Fibroblast of villous mesenchyme (primary cell): Measurements from ENCODE around the gene SLC25A1. TPM values are rescaled to one million over a fixed set of nuclear protein-coding genes. Genes with fewer than 3 reads are reported as not detected.

Experiments used
- DNase-seq: peaks from one replicate; pipeline ENCODE4 v3.0.0-alpha.2; 2010; ENCODE audit warnings: low read depth
- H3K4me3 ChIP-seq: 2 replicates; pipeline ENCODE4 v1.5.1; 2011; ENCODE audit warnings: low read depth, mild to moderate bottlenecking, low read length
- total RNA-seq: library from RNA; depleted of rRNA; stranded (reverse); fragments of >200 nt; gene quantifications from 2 replicates; pipeline ENCODE4 v1.2.3, GENCODE V29; 2012
- TF ChIP-seq, protein P1 (sequence below): IDR thresholded peaks from 2 replicates; pipeline ENCODE4 v1.5.1; 2012; ENCODE audit warnings: low read depth, mild to moderate bottlenecking, low read length; ENCODE audit not compliant: insufficient read depth

Gene SLC25A1
- total RNA-seq, 1 donor = 115 TPM

DNA sequence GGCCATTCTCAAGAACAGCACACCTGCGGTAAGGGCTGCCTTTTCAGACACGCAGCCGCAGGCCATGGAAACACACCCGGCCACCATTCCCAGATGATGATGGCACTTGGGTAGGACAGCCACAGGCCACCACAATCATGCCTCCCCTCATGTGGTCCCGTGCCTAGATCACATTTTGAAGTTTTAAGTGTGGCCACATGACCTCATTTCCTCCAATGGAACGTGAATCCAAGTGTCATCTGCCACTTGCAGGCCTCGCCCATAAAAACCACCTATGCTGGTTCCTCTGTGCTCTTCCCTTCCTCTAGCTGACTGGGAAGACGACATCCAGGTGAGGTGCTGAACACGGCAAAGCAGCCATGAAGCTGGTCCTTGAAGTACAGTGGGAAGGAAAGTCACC is 44.6 kb upstream of the SLC25A1 start:
- TF ChIP-seq, protein P1, sequence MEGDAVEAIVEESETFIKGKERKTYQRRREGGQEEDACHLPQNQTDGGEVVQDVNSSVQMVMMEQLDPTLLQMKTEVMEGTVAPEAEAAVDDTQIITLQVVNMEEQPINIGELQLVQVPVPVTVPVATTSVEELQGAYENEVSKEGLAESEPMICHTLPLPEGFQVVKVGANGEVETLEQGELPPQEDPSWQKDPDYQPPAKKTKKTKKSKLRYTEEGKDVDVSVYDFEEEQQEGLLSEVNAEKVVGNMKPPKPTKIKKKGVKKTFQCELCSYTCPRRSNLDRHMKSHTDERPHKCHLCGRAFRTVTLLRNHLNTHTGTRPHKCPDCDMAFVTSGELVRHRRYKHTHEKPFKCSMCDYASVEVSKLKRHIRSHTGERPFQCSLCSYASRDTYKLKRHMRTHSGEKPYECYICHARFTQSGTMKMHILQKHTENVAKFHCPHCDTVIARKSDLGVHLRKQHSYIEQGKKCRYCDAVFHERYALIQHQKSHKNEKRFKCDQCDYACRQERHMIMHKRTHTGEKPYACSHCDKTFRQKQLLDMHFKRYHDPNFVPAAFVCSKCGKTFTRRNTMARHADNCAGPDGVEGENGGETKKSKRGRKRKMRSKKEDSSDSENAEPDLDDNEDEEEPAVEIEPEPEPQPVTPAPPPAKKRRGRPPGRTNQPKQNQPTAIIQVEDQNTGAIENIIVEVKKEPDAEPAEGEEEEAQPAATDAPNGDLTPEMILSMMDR = no peak
- no peak for DNase-seq
- H3K4me3 ChIP-seq = no peak overlapping the region

DNA sequence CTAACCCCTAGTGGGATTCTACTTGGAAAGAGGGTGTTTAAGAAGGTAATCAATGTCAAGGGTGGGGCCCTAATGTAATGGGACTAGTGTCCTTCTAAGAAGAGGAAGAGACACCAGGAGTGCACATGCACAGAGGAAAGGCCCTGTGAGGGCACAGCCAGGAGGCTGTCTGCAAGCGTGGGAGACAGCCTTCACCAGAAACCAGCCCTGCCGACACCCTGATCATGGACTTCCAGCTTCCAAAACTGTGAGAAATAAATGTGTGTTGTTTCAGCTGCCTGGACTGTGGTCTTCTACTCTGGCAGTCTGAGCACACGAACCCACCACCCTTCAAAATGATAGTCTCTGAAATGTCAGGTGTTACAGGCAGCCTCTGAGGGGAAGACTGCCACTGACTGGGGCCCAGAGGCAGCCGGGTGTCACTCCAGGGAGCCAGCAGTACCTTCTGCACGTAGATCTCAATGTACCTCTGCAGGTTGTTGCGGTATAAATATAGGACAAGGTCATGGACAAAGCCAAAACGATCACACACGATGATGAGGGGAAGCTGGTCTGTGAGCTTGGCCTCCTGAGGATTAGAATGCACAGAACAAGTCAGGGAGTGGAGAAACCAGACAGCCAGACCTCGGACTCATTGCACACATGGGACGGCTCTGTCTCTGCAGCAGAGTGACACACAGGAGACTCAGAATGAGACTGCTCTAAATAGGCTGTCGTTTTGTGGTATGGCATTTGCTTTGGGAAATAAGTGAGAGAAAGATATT is 43.9 kb upstream of the SLC25A1 start:
- no peak overlapping the region for H3K4me3 ChIP-seq
- TF ChIP-seq, protein P1 = no peak
- no peak for DNase-seq

GRCh38 chr22:19220867-19221266 is 42.3 kb upstream of the SLC25A1 start:
- no peak for DNase-seq
- TF ChIP-seq, protein P1 = no peak
- H3K4me3 ChIP-seq = no peak overlapping the region

- TF ChIP-seq, protein P1 = no peak
- no peak for DNase-seq
- no peak overlapping the region for H3K4me3 ChIP-seq
Observed at GRCh38 chr22:19218541-19219233, 40.2 kb upstream of the SLC25A1 start.

DNA sequence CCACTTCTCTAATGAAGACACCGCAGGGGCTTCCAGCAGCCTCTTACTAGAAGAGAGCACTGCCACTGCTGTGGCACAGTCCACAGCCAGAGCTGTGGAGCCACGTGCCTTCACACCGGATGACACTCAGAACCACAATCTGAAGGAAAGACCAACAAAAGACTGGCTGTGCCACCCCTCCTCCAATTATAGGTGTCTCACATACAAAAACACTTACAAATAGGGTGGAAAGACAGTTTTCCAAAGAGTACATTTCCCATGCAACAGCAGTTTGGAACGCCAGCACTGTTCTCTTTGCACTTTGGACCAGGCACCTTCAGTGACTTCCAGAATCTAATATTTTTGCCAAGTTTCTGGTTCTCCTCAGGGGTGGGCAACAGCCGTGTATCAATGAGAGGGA is 38.0 kb upstream of the SLC25A1 start:
- TF ChIP-seq, protein P1 = no peak
- DNase-seq = no peak
- no peak overlapping the region for H3K4me3 ChIP-seq

- no peak for DNase-seq
- TF ChIP-seq, protein P1 = no peak
- H3K4me3 ChIP-seq = no peak overlapping the region
Observed at GRCh38 chr22:19215360-19215759, 36.8 kb upstream of the SLC25A1 start.

DNA sequence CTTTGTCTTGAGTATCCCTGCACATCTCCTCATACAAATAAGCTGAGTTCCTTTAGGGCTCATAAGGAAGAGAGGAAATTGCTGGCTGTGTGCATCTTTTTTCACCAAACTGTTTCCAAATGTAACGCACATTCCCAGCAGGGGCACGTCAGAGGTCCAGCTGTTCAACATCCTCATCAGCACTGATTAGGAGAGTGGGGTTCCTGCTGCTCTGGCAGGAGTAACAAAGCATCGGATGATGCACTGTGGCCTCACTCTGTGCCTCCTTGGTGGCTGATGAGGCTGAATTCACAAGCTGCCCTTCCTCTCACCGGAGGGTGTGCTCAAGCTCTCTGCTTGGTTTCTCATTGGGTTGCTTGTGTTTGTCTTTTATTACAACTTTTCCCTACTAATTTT is 35.5 kb upstream of the SLC25A1 start:
- no peak overlapping the region for H3K4me3 ChIP-seq
- TF ChIP-seq, protein P1 = no peak
- no peak for DNase-seq
